HG03520 (cell line): Measurements from ENCODE around the gene GREB1.

Experiments
- ATAC-seq: cut with Tn5 transposase; IDR thresholded peaks from one replicate; pipeline ENCODE4 v1.9.1; 2021; ENCODE audit warnings: mild to moderate bottlenecking, moderate library complexity; ENCODE audit not compliant: unreplicated experiment

GREB1 gene

GRCh38 chr2:11507517-11507916 lies 26.3 kb upstream of the GREB1 start:
- ATAC-seq: no peak

- ATAC-seq: no peak
Measured at GRCh38 chr2:11508279-11508678, 25.6 kb upstream of the GREB1 start.

- no peak for ATAC-seq
Measured at GRCh38 chr2:11509657-11510360, 24.0 kb upstream of the GREB1 start.

- no peak for ATAC-seq
Measured at GRCh38 chr2:11512431-11512830, 21.4 kb upstream of the GREB1 start.

- no peak for ATAC-seq
Measured at GRCh38 chr2:11513319-11513718, 20.5 kb upstream of the GREB1 start.

GRCh38 chr2:11514081-11514730 lies 19.6 kb upstream of the GREB1 start:
- ATAC-seq: no peak

- ATAC-seq: no peak
Measured at GRCh38 chr2:11514904-11515303, 18.9 kb upstream of the GREB1 start.

- no peak for ATAC-seq
Measured at GRCh38 chr2:11515490-11515981, 18.3 kb upstream of the GREB1 start.

- no peak for ATAC-seq
Measured at GRCh38 chr2:11516984-11517648, 16.7 kb upstream of the GREB1 start.

GRCh38 chr2:11517906-11518305 lies 15.9 kb upstream of the GREB1 start:
- ATAC-seq: no peak

GRCh38 chr2:11520092-11520693 lies 13.7 kb upstream of the GREB1 start:
- no peak for ATAC-seq

- no peak for ATAC-seq
Measured at GRCh38 chr2:11521775-11522174, 12.1 kb upstream of the GREB1 start.

- no peak for ATAC-seq
Measured at GRCh38 chr2:11524470-11524869, 9.4 kb upstream of the GREB1 start.

- ATAC-seq: no peak
Measured at GRCh38 chr2:11525762-11526161, 8.1 kb upstream of the GREB1 start.

GRCh38 chr2:11527001-11527400 lies 6.8 kb upstream of the GREB1 start:
- ATAC-seq: no peak

GRCh38 chr2:11528228-11528627 lies 5.6 kb upstream of the GREB1 start:
- no peak for ATAC-seq

GRCh38 chr2:11530864-11531465 lies 2.9 kb upstream of the GREB1 start:
- no peak for ATAC-seq

- ATAC-seq: no peak
Measured at GRCh38 chr2:11532416-11533055, 1.3 kb upstream of the GREB1 start.

- ATAC-seq: no peak
Measured at GRCh38 chr2:11534071-11534745, 363 bp downstream of the GREB1 start.
